Endothelial cell of coronary artery (primary cell): ENCODE data around the gene SLC25A43. TPM values are rescaled to one million over a fixed set of nuclear protein-coding genes. Genes with fewer than 3 reads are reported as not detected.

ENCODE experiments used
- total RNA-seq: library from RNA; depleted of rRNA; stranded (reverse); fragments of >200 nt; gene quantifications from 2 replicates; pipeline ENCODE4 v1.2.3, GENCODE V29; 2014

Gene SLC25A43
- total RNA-seq, result 11.6 and 15.5 TPM in 2 replicates

GRCh38 chrX:119398974-119399771 lies at the start of gene SLC25A43:
SLC25A43 (plus strand) TSS chrX:119399336; CDS start chrX:119399404, 68 bp downstream.

DNA sequence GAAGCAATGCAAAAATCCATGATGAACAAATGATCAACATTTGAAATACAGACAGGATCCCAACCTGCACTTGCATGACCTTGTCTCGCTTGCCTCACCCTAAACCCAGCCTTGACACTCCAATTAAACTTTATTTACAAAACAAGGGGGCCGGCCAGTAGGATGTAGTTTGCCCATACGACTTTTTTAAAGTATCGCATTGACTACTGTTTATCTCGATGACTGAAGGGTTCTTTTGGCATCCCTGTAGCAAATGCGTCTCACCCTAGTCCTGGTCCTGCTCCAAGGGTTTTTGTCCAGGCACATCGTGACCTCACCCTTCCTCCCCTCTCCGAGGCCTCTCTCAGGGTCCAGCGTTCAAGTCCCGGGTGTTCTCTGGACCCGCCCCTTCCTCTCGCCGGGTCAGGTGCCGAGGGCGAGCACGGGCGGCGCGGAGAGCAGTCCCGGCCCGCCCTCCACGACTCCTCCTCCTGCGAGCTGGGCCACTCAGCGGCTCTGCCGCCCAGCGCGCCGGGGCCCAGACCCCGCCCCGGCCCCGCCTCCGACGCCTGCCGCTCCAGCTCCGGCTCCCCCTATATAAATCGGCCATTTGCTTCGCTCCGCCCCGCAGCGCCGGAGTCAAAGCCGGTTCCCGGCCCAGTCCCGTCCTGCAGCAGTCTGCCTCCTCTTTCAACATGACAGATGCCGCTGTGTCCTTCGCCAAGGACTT lies 68.9 kb downstream of the SLC25A43 start, which contains the start of gene SLC25A5:
Gene SLC25A5 (plus strand): TSS at position 603 of the 709 bp plus-strand sequence. CDS start 72 bp downstream, at position 675.

Other genes starting within 250 kb of the SLC25A43 start
- 84.1 and 86.4 TPM in 2 replicates for gene PGRMC1, start 163.1 kb upstream of the SLC25A43 start, total RNA-seq
- gene SLC25A5, start 69.1 kb downstream of the SLC25A43 start, total RNA-seq, result 235 and 275 TPM in 2 replicates
- 34.4 and 41.8 TPM in 2 replicates for gene STEEP1, start 166.1 kb downstream of the SLC25A43 start, total RNA-seq
- 17.3 and 21.9 TPM in 2 replicates for gene UBE2A, start 175.2 kb downstream of the SLC25A43 start, total RNA-seq
- gene NKRF, start 207.1 kb downstream of the SLC25A43 start, total RNA-seq, result 4.7 and 6.3 TPM in 2 replicates